NCI-H146 (cell line): ENCODE data around the gene TANGO6.

Experiments used
- DNase-seq: peaks from one replicate; lab custom pipeline; 2025; lab: John Stamatoyannopoulos, UW

Gene TANGO6

DNA sequence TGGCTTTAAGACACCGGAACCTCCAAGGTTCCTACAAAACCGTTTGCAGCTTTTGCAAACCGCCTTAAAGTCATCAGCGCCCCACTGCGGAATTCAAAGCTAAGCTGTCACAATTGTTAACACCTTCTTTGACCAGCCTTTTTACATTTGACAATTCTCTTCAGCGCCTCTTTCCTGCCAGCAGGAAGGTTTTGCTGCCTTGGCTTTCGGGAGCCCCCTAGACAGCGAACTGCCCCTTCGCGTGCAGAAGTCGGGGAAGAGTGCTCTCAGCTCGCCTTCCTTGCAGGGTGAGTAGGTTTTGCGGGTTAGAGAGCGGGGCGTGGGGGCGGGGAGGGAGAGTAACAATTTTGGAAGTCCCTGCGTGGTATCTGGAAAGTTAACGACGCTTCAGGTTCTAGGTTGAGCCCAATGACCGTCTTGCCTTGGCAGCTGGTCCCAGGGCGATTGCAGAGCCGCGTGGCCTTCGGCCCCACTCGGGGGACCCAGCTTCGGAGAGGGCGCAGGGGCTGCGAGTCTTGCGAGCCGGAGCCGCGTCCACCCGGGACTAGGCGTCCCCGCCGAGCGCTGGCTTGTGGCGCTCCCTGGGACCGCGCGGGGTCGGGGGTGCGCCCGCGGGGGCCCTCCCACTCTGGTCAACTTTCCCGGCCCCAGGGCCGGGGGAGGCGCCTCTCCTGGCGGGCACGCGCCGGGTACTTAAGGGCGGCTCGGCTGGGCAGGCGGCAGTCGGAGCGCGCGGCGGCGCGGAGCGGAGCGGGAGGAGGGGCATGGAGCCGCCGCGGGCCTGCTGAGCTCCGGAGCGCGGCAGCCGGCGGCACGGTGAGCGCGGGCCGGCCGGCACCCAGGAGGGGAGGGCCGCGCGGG, 262.4 kb downstream of the TANGO6 start, which contains the start of gene HAS3:
Gene HAS3 (plus strand): TSS at position 153 of the 861 bp plus-strand sequence. CDS start 3,743 bp downstream, outside the sequence.
- DNase-seq = peak; percentile 71

- peak; percentile 42 for DNase-seq
Observed at GRCh38 chr16:69106491-69107315, 263.4 kb downstream of the TANGO6 start.

DNA sequence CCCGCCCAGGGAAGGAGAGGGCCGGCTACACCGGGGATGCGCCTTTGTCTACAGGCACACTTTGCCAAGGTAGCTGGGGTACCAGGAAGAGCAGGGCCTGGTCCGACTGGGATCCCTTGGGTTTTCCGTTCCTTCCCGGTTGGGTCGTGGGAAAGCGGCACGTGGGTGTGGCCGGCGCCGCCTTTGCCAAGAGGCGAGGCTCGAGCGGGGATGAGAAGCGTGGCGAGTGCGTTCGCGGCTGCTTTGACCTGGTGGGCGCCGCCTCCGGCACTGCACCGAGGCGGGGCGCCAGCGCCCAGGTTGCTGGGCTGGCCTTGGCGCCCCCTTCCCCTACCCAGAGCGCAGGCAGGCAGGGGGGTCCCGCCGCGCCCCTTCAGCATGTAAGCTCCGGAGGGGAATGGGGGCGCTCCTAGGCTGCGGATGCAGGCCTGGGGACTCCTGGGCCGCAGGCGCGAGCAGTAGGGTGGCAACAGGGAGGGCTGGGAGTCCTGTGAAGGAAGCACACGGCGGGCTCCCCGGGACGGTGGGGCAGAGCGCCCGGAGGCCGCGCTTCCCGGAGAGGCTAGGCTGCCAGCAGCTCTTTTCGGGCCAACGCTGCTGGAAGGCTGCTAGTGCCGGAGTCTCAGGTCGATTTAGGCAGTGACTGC, 264.1 kb downstream of the TANGO6 start:
- DNase-seq = no peak

DNA sequence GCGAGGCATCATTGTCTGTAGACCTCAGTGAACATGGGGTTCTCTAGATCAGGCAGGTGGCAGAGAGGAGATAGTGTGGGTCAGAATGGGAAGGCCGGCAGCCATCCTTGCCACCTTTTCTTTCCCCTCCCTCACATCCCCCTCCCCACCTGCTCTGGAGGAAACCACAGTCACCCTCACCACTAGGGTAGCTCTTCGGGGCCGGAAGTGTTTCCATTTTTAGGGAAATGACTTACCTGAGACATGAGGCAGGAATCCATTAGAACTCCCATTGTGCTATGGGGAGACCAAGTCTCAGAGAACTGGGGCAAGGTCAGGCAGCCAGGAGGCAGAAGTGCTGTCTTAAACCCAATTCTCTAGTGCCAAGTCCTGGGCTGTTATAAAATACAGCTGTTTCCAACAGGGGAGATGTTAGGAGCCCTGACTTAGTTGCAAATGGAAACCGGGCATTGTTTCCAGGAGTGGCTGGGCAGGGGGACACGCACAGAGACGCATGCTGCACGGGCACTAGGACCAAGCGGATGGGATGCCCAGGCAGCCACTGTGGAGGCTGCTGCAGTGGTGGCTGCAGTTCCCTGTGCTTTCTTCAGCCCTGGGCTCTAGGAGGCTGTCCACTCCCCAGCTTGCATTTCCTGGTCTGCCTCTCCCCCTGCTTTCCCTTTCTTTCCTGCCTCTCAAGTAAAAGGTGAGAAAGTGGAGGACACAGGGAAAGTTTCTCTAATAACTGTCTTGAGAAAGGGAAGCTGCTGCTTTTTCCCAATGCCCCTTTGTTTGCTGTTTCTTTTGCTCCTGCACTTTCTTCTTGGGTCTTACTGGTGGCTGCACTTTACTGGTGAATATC, 265.0 kb downstream of the TANGO6 start:
- no peak for DNase-seq

DNA sequence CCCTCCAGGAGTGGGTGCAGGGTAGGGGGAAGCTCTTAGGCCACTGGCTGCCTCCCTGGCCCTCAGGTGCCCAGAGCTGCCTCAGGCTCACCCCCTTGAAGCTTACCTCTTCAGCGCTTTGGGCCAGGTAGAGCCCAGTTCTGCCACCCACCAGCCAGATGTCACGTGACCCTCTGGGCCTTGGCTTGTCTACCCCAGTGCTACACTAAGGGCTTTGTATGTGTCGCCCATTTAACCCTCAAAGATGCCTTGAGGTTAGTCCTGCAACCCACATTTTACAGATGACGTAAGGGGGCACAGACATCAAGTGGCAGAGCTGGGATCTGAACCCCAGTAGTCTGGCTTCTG, 265.5 kb downstream of the TANGO6 start:
- DNase-seq = no peak

DNA sequence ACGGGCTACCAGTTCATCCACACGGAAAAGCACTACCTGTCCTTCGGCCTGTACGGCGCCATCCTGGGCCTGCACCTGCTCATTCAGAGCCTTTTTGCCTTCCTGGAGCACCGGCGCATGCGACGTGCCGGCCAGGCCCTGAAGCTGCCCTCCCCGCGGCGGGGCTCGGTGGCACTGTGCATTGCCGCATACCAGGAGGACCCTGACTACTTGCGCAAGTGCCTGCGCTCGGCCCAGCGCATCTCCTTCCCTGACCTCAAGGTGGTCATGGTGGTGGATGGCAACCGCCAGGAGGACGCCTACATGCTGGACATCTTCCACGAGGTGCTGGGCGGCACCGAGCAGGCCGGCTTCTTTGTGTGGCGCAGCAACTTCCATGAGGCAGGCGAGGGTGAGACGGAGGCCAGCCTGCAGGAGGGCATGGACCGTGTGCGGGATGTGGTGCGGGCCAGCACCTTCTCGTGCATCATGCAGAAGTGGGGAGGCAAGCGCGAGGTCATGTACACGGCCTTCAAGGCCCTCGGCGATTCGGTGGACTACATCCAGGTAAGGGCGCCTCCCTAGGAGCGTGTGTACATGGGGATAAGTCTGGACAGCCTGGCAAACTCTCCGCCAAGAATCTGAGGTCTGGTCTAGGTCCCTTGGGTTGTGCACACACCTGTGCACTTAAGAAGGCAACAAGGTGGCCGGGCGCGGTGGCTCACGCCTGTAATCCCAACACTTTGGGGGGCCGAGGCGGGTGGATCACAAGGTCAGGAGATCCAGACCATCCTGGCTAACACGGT, 266.3 kb downstream of the TANGO6 start:
- no peak for DNase-seq

DNA sequence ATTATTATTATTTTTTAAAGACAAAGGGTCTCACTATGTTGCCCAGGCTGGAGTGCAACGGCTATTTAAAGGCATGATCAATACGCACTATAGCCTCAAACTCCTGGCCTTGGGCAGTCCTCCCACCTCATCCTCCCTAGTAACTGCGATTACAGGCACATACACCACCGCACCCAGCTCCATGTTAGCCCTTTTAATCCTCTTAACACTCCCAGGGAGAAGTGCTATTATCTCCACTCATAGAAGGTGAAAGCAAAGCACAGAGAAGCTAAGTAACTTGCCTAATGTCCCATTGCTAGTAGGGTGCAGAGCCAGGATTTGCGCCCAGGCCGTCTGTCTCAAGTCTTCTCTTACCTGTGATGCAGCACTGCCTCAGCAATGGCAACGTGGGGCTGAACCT, 267.1 kb downstream of the TANGO6 start:
- no peak for DNase-seq

GRCh38 chr16:69111216-69111875, 268.0 kb downstream of the TANGO6 start:
- no peak for DNase-seq

GRCh38 chr16:69111876-69112230, 268.5 kb downstream of the TANGO6 start:
- no peak for DNase-seq

GRCh38 chr16:69112285-69113129, 269.2 kb downstream of the TANGO6 start:
- peak; percentile 35 for DNase-seq

DNA sequence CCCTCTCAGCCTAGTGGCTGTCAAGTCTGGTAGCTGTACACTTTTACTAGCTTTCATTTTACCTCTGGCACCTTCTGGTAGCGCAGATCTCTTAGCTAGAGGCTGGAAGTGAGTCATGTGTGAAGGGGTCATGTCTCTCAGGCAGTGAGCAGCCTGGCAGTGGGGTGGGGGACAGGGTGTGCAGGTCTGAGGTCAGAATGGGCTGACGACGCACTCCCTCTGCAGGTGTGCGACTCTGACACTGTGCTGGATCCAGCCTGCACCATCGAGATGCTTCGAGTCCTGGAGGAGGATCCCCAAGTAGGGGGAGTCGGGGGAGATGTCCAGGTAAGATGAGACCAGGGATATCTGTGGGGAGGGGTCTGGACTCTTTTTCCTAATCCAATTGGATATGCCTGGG, 269.9 kb downstream of the TANGO6 start:
- DNase-seq = no peak

DNA sequence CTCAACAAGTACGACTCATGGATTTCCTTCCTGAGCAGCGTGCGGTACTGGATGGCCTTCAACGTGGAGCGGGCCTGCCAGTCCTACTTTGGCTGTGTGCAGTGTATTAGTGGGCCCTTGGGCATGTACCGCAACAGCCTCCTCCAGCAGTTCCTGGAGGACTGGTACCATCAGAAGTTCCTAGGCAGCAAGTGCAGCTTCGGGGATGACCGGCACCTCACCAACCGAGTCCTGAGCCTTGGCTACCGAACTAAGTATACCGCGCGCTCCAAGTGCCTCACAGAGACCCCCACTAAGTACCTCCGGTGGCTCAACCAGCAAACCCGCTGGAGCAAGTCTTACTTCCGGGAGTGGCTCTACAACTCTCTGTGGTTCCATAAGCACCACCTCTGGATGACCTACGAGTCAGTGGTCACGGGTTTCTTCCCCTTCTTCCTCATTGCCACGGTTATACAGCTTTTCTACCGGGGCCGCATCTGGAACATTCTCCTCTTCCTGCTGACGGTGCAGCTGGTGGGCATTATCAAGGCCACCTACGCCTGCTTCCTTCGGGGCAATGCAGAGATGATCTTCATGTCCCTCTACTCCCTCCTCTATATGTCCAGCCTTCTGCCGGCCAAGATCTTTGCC, 271.1 kb downstream of the TANGO6 start:
- DNase-seq = no peak

DNA sequence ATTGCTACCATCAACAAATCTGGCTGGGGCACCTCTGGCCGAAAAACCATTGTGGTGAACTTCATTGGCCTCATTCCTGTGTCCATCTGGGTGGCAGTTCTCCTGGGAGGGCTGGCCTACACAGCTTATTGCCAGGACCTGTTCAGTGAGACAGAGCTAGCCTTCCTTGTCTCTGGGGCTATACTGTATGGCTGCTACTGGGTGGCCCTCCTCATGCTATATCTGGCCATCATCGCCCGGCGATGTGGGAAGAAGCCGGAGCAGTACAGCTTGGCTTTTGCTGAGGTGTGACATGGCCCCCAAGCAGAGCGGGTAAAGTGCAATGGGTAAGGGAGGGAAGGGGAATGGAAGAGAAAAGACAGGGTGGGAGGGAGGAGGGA, 271.6 kb downstream of the TANGO6 start:
- DNase-seq = no peak

- DNase-seq = no peak
Observed at GRCh38 chr16:69115361-69115760, 272.0 kb downstream of the TANGO6 start.

GRCh38 chr16:69115837-69116236, 272.5 kb downstream of the TANGO6 start:
- no peak for DNase-seq

GRCh38 chr16:69116256-69116875, 273.0 kb downstream of the TANGO6 start:
- DNase-seq = no peak

- no peak for DNase-seq
Observed at GRCh38 chr16:69116906-69117305, 273.6 kb downstream of the TANGO6 start.

GRCh38 chr16:69118468-69118867, 275.1 kb downstream of the TANGO6 start:
- DNase-seq = no peak

DNA sequence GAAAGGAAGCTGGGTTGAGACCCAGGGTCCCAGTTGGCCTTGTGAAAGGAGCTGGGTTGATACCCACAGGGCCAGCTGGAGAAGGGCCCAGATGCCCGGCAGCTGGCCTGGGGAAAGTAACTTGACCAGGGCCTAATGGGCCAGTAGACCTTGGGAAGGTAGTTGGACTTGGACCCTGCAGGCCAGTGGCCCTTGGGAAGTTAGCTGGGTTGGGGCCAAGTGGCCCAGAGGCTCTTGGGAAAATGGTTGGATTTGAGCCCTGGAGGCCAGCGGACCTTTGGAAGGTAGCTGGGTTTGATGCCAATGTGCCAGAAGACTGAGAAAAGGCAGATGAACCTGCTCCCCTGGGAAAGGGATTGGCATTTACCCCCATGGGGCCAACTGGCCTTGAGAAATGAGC, 275.7 kb downstream of the TANGO6 start:
- DNase-seq = no peak
